SW 1271 (cell line): ENCODE data around the gene MLX.
"Not testable (repeated sequence)": the region's sequence is repeated elsewhere in the genome, so short reads cannot be mapped to it uniquely, and the experiment has no call there.

Experiments
- DNase-seq, 2 experiments: peaks; one replicate each; lab custom pipeline; 2025; lab: John Stamatoyannopoulos, UW

MLX gene

DNA sequence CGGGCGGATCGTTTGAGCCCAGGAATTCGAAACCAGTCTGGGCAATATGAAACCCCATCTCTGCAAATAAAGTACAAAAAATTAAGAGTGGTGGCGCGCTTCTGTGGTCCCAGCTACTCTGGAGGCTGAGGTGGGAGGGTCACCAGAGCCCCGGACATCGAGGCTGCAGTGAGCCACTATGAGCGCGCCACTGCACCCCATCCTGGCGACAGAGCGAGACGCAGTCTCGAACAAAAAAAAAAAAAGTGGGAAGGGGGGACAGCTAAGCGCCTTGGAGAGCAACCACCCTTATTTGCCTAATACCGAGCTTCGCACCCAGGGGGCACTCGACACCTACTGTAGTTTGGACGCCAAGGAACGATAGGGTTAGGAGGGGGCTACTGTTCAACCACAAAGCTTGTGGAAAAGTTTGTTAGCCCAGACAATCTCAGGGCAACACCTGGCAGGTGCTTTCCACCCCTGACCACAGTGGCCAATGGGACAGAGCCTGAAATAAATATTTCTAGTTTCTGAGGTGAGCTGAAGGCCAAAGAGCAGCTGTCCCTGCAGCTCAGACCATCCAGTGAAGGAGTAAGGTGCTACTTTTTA lies 11.5 kb downstream of the MLX start:
- DNase-seq: peak; percentile 65 to 77

GRCh38 chr17:42579794-42580551 lies 13.1 kb downstream of the MLX start:
- DNase-seq: no peak

GRCh38 chr17:42581744-42582270 lies 14.9 kb downstream of the MLX start:
- no peak for DNase-seq

DNA sequence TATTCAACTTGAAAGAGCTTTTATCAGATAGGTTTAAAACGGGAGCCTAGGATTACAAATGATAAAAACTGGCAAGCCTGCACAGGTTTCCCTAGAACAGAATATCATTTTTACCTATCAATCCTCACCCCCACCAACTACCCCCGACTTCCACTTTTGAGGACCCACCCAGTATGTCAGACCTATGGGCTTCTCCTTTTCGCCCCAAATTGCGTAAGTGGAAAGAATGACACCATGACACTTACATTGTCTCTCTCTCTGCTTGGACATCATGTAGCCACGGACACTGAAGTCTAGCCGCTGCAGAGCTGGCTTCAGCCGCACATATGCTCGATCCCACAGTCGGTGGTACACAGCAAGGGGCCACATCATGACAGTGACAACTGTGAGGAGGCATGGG lies 18.0 kb downstream of the MLX start:
- DNase-seq: no peak

GRCh38 chr17:42585353-42585752 lies 18.5 kb downstream of the MLX start:
- DNase-seq: no peak

GRCh38 chr17:42586514-42587230 lies 19.8 kb downstream of the MLX start:
- DNase-seq: no peak

DNA sequence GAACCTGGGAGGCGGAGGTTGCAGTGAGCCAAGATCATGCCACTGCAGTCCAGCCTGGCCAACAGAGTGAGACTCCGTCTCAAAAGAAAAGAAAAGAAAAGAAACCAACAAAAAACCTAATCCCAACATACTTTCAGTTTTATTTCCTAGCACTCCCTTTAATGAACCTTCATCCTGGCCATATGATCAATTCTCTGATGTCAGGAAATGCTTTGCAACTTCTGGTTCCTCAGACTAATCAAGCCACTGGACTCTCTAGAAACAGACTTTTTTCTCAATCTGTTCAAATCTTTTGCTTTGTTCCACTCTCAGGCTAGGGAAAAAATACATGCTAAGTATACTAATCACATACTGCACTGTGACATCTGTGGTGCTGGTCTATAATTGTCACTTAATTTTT lies 24.0 kb downstream of the MLX start:
- no peak for DNase-seq

DNA sequence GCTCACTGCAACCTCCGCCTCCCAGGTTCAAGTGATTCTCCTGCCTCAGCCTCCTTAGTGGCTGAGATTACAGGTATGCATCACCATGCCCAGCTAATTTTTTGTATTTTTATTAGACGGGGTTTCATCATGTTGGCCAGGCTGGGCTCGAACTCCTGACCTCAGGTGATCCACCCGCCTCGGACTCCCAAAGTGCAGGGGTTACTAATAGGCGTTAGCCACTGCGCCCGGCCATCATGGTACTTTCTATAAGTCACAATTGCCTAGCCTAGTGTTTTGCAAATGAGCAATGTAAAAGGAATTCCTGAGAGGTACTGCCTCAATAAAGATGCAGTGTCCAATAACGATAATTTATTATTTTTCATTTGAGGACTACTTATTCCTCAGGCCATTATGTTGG lies 24.5 kb downstream of the MLX start:
- no peak for DNase-seq

- DNase-seq: no peak
Observed at GRCh38 chr17:42596386-42596785, 29.5 kb downstream of the MLX start.

DNA sequence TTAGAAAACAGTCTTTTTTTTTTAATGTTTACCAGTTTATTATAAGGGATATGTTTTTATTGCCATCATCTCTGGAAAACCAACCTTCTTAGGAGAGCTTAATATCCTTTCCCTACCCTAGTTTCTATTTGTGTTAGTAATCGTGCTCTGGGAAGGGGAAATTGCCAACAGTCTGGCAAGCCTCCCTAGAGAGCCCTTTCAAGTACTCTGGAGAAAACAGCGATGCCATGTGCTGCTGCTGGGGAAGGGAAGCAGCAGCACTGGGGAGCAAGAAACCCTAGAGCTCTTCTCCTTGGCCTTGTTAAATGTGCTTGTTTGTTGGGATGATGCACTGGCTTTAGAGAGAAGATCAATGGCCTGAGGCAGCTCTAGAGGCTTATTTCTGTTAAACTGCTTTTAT lies 32.0 kb downstream of the MLX start:
- no peak for DNase-seq

GRCh38 chr17:42603318-42603717 lies 36.4 kb downstream of the MLX start:
- DNase-seq: no peak

GRCh38 chr17:42607769-42608168 lies 40.9 kb downstream of the MLX start:
- DNase-seq: no peak

DNA sequence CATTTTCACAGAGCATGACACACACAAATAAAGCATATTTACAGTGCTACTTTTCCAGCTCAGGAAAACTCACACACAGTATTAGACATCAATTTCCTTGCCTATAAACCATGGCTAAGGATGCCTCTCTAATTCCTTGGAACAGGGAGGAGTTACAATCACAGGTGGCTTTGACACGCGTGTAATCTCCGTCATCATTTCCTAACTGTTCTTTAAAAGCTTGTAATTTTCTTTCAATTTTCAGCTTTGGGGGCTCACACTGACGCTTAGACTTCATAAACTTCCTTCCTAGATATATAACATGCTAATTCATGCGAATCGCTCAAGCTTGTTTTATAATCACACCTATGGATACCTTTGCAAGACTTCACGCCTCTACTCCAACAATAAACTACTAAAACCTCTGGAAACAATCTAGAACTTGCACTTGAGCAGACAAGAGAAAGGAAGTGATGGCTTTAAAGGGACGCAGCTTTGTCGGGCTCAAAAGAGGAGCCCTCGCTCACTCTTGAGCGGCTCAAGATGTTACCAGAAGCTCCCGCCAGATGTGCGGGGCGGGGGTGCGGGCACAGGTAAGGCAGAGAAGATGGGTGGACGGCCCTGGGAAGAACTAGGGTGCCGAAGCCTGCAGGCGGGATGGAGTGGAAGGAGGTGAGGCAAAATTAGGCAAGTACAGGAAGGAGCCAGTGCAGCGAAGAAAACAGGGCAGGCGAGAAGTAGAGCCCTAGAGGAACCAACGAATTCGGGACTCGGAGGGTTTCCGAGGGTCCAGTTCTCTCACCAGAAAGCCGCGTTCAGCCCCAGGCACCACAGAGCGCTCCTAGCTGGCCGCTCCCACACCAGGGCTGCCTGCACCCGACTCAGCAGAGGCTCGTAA lies 41.6 kb downstream of the MLX start:
- no peak for DNase-seq

DNA sequence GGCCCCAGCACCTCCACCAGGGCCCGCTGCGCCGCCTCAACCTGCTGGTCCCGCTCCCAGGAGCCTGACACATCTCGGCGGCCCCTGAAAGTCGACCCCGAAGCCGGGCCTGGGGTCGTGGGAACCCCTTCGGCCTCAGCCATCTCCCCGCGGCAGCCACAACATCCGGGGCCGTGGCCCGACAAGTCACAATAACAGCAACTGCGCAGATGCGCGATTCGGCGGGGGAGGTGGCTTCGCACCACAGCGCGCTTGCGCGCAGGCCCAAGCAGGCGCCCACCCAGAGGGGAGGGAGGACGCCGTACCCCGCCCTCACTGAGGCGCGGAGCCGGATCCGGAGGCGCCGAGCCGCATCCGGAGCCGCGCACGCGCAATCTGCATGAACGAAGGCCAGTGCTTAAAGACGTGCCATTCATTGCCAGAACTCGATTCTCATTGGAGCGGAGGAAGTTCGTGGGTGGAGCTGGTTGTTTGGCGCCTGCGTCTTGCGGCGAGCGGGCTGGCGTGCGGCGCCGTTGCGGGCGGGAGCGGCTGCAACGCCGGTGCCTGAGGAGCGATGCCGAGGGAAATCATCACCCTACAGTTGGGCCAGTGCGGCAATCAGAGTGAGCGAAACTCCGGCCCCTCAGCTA lies 42.4 kb downstream of the MLX start, which contains the start of the genes RETREG3 and TUBG1:
Gene RETREG3 (minus strand): TSS at position 193 of the 632 bp plus-strand sequence. CDS start 50 bp downstream, at position 143.
Gene TUBG1 (plus strand): TSS at position 502 of the 632 bp plus-strand sequence. CDS start 55 bp downstream, at position 557.
- DNase-seq: peak; percentile 96 to 98

GRCh38 chr17:42609814-42610801 lies 43.2 kb downstream of the MLX start:
- not testable (repeated sequence) for DNase-seq

GRCh38 chr17:42612013-42612412 lies 45.1 kb downstream of the MLX start:
- DNase-seq: no peak

GRCh38 chr17:42613699-42614295 lies 46.9 kb downstream of the MLX start:
- no peak for DNase-seq

DNA sequence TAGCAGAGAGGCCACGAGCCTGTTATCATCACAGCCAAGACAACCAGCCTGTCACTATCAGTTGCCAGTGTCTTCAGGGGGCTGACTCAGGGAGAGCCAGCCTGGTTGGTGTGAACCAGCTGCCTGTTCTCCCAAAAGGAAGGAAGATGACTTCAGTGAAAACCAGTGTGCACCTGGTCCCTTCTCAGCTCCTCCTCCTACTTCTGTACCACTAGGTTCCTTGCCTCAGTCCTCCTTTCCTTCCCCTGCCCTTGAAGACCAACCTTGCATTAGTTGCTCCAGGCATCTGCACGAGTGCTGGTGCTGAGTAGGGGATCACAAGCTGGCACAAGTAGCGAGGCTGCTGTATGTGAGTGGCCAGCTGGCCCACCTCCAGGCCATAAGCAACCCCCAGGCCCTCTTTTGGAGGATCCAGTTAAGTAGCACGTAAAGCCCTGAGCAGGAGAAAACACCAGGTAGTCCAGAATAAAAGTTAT lies 51.1 kb downstream of the MLX start:
- DNase-seq: no peak

DNA sequence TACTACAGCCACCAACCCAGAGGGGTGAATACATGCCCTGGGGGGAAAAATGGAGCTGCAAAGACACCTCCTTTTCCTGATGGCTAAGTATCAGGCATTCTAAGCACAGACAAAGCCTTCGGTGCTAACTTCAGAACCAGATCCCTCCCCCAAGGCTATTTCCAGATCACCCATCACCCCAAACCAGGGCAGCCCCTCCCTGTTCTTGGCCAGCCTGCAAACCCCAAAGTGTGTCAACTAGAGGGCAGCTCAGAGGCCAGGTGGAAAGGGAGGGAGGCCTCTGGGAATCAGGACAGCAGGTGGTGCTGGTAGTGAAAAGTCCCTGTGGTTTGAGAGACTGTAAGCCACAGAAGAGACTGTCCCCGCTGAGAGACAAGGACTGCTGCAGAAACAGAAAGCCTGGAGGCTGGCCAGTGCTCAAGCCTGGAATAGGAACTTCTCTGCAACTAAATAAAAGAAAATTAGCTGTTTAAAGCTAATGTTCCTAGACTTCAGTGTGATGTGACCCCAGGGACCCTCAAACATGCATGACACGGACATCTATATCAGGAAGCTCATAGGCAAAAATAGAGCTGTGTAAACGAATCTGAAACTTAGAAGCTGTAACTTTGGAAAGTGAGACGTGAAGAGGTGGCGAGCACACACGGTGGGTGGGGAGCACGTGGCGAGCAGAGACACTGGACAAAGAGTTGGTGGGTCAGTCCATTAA lies 51.7 kb downstream of the MLX start:
- peak in 1 of 2 experiments; percentile 20 for DNase-seq
